K562 (cell line): ENCODE results near the gene EEF2K. TPM values are rescaled to one million over a fixed set of nuclear protein-coding genes. Genes with fewer than 3 reads are reported as not detected.
A peak's percentile ranks its signal among the peaks of the same experiment; 100 is the strongest.

Experiments used
- ATAC-seq: fragments of 200-7000 bp; cut with Tn5 transposase; 3 replicates; pipeline ENCODE4 v1.9.1; 2020; ENCODE audit warnings: moderate library complexity
- BruUV-seq: library from RNA; stranded (reverse); fragments of 400-500 nt; replicated peaks from 2 replicates; lab custom pipeline; 2021; lab: Mats Ljungman, UMichigan
- CTCF ChIA-PET: fragments of 300-600 bp; formaldehyde crosslinking; extraction: SDS; loops from one replicate; lab custom pipeline; 2021; ENCODE audit warnings: low intra/inter-chr PET ratio; lab: Yijun Ruan, JAX
- POLR2A ChIA-PET: fragments of 300-600, 350-650 bp; sonication (Branson Sonifier 250); formaldehyde crosslinking; extraction: SDS; loops from one replicate; lab custom pipeline; 2021; ENCODE audit warnings: antibody characterized with exemption, inconsistent platforms; lab: Yijun Ruan, JAX
- DNase-seq, 4 experiments: peaks; one replicate each; pipeline versions ENCODE4 v3.0.0 to v3.0.0-alpha.2; 2011 to 2018; ENCODE audit warnings: low spot score in 3 of 4, mixed read lengths in 3 of 4; ENCODE audit errors: extremely low read depth in 1 of 4
- FAIRE-seq: peaks from 2 replicates; lab custom pipeline; 2011; peaks lifted over from hg19 to GRCh38; lab: Jason Lieb, UNC
- H2AFZ ChIP-seq: 2 replicates; pipeline ENCODE4 v1.6.0; 2011; ENCODE audit warnings: low read depth, low read length, control low read depth, inconsistent platforms
- H3K27ac ChIP-seq: fragments of 200-600 bp; 3 replicates; pipeline ENCODE4 v1.8.0; 2011; ENCODE audit warnings: low read depth, mild to moderate bottlenecking, control low read depth, inconsistent platforms, low read length, moderate library complexity, mixed read lengths; ENCODE audit errors: extremely low read depth
- H3K27me3 ChIP-seq, 2 experiments: fragments of 300-600 bp in 1 of 2; 2 replicates in 1 of 2; 3 replicates in 1 of 2; pipeline versions ENCODE4 v1.6.0 to v1.8.0; 2011; ENCODE audit warnings: inconsistent platforms in 2 of 2, low read length in 2 of 2, mild to moderate bottlenecking in 1 of 2, mixed read lengths in 1 of 2, moderate library complexity in 1 of 2; ENCODE audit not compliant: control insufficient read depth in 2 of 2, insufficient read depth in 2 of 2
- H3K36me3 ChIP-seq: fragments of 300-600 bp; 3 replicates; pipeline ENCODE4 v1.8.0; 2011; ENCODE audit warnings: mild to moderate bottlenecking, low read length, inconsistent platforms; ENCODE audit not compliant: control insufficient read depth, insufficient read depth
- H3K4me1 ChIP-seq, 2 experiments: fragments of 200-600 bp in 1 of 2; replicated peaks in 1 of 2; 2 replicates in 1 of 2; 3 replicates in 1 of 2; pipeline versions ENCODE4 v1.5.1 to v1.8.0; 2011; ENCODE audit warnings: inconsistent platforms in 2 of 2, low read length in 2 of 2, mild to moderate bottlenecking in 1 of 2, mixed read lengths in 1 of 2, moderate library complexity in 1 of 2; ENCODE audit not compliant: control insufficient read depth in 2 of 2, insufficient read depth in 2 of 2
- H3K4me2 ChIP-seq: 2 replicates; pipeline ENCODE4 v1.6.1; 2011; ENCODE audit warnings: low read length, control low read depth, inconsistent platforms, mixed read lengths; ENCODE audit not compliant: insufficient read depth
- H3K4me3 ChIP-seq: fragments of 200-600 bp; sonication (generic), shearing (Covaris generic); 2 replicates; pipeline ENCODE4 v1.5.1; 2016; ENCODE audit warnings: control low read depth, inconsistent platforms
- H3K79me2 ChIP-seq: fragments of 200-600 bp; 3 replicates; pipeline ENCODE4 v1.8.0; 2011; ENCODE audit warnings: low read length, inconsistent platforms; ENCODE audit not compliant: control insufficient read depth, insufficient read depth
- H3K9ac ChIP-seq, 2 experiments: 2 replicates each; pipeline versions ENCODE4 v1.6.0 to v1.6.1; 2011; ENCODE audit warnings: low read depth in 2 of 2, low read length in 2 of 2, control low read depth in 1 of 2, inconsistent platforms in 1 of 2, mild to moderate bottlenecking in 1 of 2, mixed read lengths in 1 of 2; ENCODE audit not compliant: insufficient read depth in 1 of 2
- H3K9me1 ChIP-seq: one replicate; pipeline ENCODE4 v1.6.0; 2011; ENCODE audit warnings: inconsistent platforms, mild to moderate bottlenecking, low read length, moderate library complexity; ENCODE audit not compliant: control insufficient read depth, insufficient read depth
- H3K9me3 ChIP-seq: replicated peaks from 2 replicates; pipeline ENCODE4 v1.5.1; 2011; ENCODE audit warnings: low read depth, low read length, inconsistent platforms; ENCODE audit not compliant: control insufficient read depth, insufficient read depth
- H4K20me1 ChIP-seq: replicated peaks from 2 replicates; pipeline ENCODE4 v1.6.1; 2011; ENCODE audit warnings: low read length, inconsistent platforms, mixed read lengths; ENCODE audit not compliant: control insufficient read depth, insufficient read depth
- CC2D1A ChIP-seq: fragments of 450-650 bp; IDR thresholded peaks from 2 replicates; pipeline ENCODE4 v1.6.1; 2017; ENCODE audit warnings: mild to moderate bottlenecking
- CSDE1 ChIP-seq, 2 experiments: fragments of 450-650 bp; IDR thresholded peaks; 2 replicates each; pipeline ENCODE4 v1.6.1; 2016; ENCODE audit warnings: mild to moderate bottlenecking in 1 of 2
- FIP1L1 ChIP-seq: fragments of 200-400 bp; formaldehyde crosslinking; IDR thresholded peaks from 2 replicates; pipeline ENCODE4 v1.6.1; 2018; ENCODE audit warnings: mild to moderate bottlenecking, low read depth, low read length; ENCODE audit not compliant: poor library complexity, severe bottlenecking
- HMG20B ChIP-seq: fragments of 250-450 bp; sonication (Bioruptor Pico); IDR thresholded peaks from 2 replicates; pipeline ENCODE4 v1.5.0; 2021; ENCODE audit warnings: mild to moderate bottlenecking
- HNRNPL ChIP-seq: fragments of 200-400 bp; formaldehyde crosslinking; IDR thresholded peaks from 2 replicates; pipeline ENCODE4 v1.6.1; 2017; ENCODE audit warnings: low read depth, mild to moderate bottlenecking, low read length
- KDM5B ChIP-seq: fragments of 200-600 bp; sonication (generic); IDR thresholded peaks from 2 replicates; pipeline ENCODE4 v1.6.1; 2012; ENCODE audit warnings: low read depth, mild to moderate bottlenecking, moderate library complexity, low read length, control low read depth, inconsistent platforms; ENCODE audit not compliant: insufficient replicate concordance
- MAFF ChIP-seq: IDR thresholded peaks from 2 replicates; pipeline ENCODE4 v1.6.1; 2012; ENCODE audit warnings: low read length, improper control_type of control experiment
- MTA3 ChIP-seq: fragments of 450-650 bp; formaldehyde crosslinking; IDR thresholded peaks from 2 replicates; pipeline ENCODE4 v1.6.1; 2017; ENCODE audit warnings: mild to moderate bottlenecking, borderline replicate concordance
- NBN ChIP-seq: fragments of 450-650 bp; IDR thresholded peaks from 2 replicates; pipeline ENCODE4 v1.6.1; 2016; ENCODE audit warnings: low read depth, mild to moderate bottlenecking
- SMAD4 ChIP-seq: fragments of 250-450 bp; sonication (Bioruptor Pico); conservative IDR thresholded peaks from 2 replicates; pipeline ENCODE4 v1.8.0; 2021; ENCODE audit warnings: inconsistent platforms, mild to moderate bottlenecking, moderate library complexity
- ZBTB1 ChIP-seq: sonication (generic); formaldehyde crosslinking; IDR thresholded peaks from 2 replicates; pipeline ENCODE4 v1.8.1; 2023; ENCODE audit warnings: missing genetic modification reagents, low read depth, mild to moderate bottlenecking, borderline replicate concordance
- ZFP1 ChIP-seq: fragments of 450-650 bp; formaldehyde crosslinking; IDR thresholded peaks from 2 replicates; pipeline ENCODE4 v1.4.0; 2020; ENCODE audit warnings: mild to moderate bottlenecking, mixed read lengths
- ZNF551 ChIP-seq: fragments of 250-450 bp; sonication (Bioruptor Pico); IDR thresholded peaks from 2 replicates; pipeline ENCODE4 v1.5.0; 2021; ENCODE audit warnings: mild to moderate bottlenecking, moderate library complexity
- WGBS: fragments of 100-300 bp; shearing (Covaris generic); methylation state at CpG from one replicate; pipeline ENCODE4 v1.1.6; 2016; ENCODE audit warnings: low coverage, mixed read lengths; ENCODE audit not compliant: insufficient coverage; ENCODE audit errors: missing lambda C conversion rate; 5-methylcytosine and 5-hydroxymethylcytosine counted together
- in situ Hi-C: fragments of 300-500 bp; cut with MboI; formaldehyde crosslinking; loops from 4 replicates; pipeline ENCODE4 v1.15.0; 2018; ENCODE audit warnings: inconsistent platforms, mixed read lengths
- intact Hi-C: fragments of 100-400 bp; cut with micrococcal nuclease; formaldehyde crosslinking; loops from 2 replicates; pipeline ENCODE4 v1.14.2; 2022
- polyA plus RNA-seq, 8 experiments: library from polyadenylated mRNA; depleted of rRNA in 4 of 8; stranded (reverse) in 5 of 8; unstranded in 3 of 8; fragments of >200 nt; fragmentation: Nextera tagmentation in 2 of 8; fragmentation: Illumina TruSeq in 1 of 8; extraction: Ambion mirVana in 2 of 8; extraction: Trizol in 1 of 8; gene quantifications; 2 replicates each; pipeline versions ENCODE4 v1.2.1 to v1.2.3, GENCODE V29; 2011 to 2014; ENCODE audit warnings: inconsistent platforms in 1 of 8, missing spikeins in 1 of 8
- total RNA-seq, 7 experiments: library from RNA; depleted of rRNA in 6 of 7; stranded (reverse); fragments of >200 nt in 6 of 7; fragmentation: Illumina TruSeq in 2 of 7; extraction: Trizol in 2 of 7; gene quantifications; 2 replicates each; pipeline versions ENCODE4 v1.2.1 to v1.2.3, GENCODE V29; 2011 to 2021; ENCODE audit warnings: low replicate concordance in 1 of 7
- TF ChIP-seq, protein P1 (sequence below), 2 experiments: fragments of 450-650 bp; IDR thresholded peaks; 2 replicates each; pipeline ENCODE4 v1.6.1; 2016

EEF2K gene
- total and polyA plus RNA-seq, 9 of the 15 experiments (the other 6 are each of a cell fraction or from before 2014, with no cell fraction given): 3.0 to 35.2 (median 12.2) TPM

DNA sequence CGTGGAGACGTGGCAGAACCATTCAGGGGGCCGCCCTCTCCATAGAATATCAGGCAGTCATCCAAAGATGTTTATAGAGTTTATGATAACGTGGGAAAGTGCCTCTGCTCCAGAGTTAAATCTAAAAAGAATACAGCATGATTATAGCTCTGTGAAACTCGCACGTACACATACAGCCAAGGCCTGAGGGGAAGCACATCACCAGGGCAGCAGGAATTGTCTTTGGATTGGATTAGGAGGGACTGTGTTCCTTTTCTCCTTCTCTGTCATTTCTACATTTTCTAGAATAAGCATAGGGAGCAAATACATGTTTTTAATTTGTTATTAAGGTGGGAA, 26.9 kb downstream of the EEF2K start:
- CTCF ChIA-PET: interaction anchor here (0.6 kb wide), 1 partner anchor 727 kb away, joined by 3 read pairs; no protein-coding TSS in a partner anchor
- DNase-seq (no peak), FAIRE-seq (no peak), ATAC-seq (no peak)
- no peaks in the 10 kb centered on the region for H3K27me3 ChIP-seq
- H3K9me1 ChIP-seq: no peaks in the 10 kb centered on the region
- 56% methylated on average over 6 of the region's 6 CpGs for WGBS
- H3K4me2 ChIP-seq: no peak overlapping the region; the same call in 1 of the 2 replicates
- peaks cover 4 to 6% of the 10 kb centered on the region in 2 experiments; a peak in 3 of 5 replicates for H3K4me1 ChIP-seq
- no peaks in the 10 kb centered on the region for H3K9me3 ChIP-seq
- H3K36me3 ChIP-seq: peaks cover 62% of the 10 kb centered on the region; the same call in 2 of the 3 replicates
- no peaks in the 10 kb centered on the region for H4K20me1 ChIP-seq
- in situ Hi-C loops: no loop called here
- BruUV-seq: no TSS peak
- intact Hi-C loops: no loop called here
- peak overlapping the region in 1 of 2 experiments; percentile 6; a peak in 1 of 4 replicates for H3K9ac ChIP-seq
- peak overlapping the region; percentile 29; the same call in 1 of the 3 replicates for H3K27ac ChIP-seq
- H3K4me3 ChIP-seq: no peak overlapping the region
- H3K79me2 ChIP-seq: peaks cover 4% of the 10 kb centered on the region; the same call in 1 of the 3 replicates
- H2AFZ ChIP-seq: no peak overlapping the region
- POLR2A ChIA-PET: interaction anchor here (1.1 to 1.5 kb wide), 3 partner anchors 9 to 13 kb away, joined by 3 to 5 read pairs (median 3); no protein-coding TSS in a partner anchor
- TF ChIP-seq NBN (no peak), SMAD4 (no peak), MTA3 (no peak), HMG20B (no peak), HNRNPL (no peak), ZBTB1 (no peak), MAFF (no peak), KDM5B (no peak), FIP1L1 (no peak), CSDE1 (IDR thresholded peaks at IDR 0.05) (no peak), ZNF551 (CRISPR knock-in tag) (no peak), ZFP1 (CRISPR knock-in tag) (no peak), CC2D1A (no peak)
- TF ChIP-seq, protein P1, sequence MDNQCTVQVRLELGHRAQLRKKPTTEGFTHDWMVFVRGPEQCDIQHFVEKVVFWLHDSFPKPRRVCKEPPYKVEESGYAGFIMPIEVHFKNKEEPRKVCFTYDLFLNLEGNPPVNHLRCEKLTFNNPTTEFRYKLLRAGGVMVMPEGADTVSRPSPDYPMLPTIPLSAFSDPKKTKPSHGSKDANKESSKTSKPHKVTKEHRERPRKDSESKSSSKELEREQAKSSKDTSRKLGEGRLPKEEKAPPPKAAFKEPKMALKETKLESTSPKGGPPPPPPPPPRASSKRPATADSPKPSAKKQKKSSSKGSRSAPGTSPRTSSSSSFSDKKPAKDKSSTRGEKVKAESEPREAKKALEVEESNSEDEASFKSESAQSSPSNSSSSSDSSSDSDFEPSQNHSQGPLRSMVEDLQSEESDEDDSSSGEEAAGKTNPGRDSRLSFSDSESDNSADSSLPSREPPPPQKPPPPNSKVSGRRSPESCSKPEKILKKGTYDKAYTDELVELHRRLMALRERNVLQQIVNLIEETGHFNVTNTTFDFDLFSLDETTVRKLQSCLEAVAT (IDR thresholded peaks at IDR 0.05): no peak
- TF ChIP-seq, all 486 proteins: peak for 0
